HG02623 (cell line): ENCODE results near the gene DCAKD.

Experiments
- ATAC-seq: cut with Tn5 transposase; IDR thresholded peaks from one replicate; pipeline ENCODE4 v1.9.1; 2021; ENCODE audit warnings: moderate library complexity; ENCODE audit not compliant: unreplicated experiment

DCAKD gene

GRCh38 chr17:45031231-45032173 lies 19.9 kb downstream of the DCAKD start:
- ATAC-seq = no peak

- ATAC-seq = no peak
Observed at GRCh38 chr17:45030733-45031132, 20.7 kb downstream of the DCAKD start.

- ATAC-seq = no peak
Observed at GRCh38 chr17:45029758-45030423, 21.5 kb downstream of the DCAKD start.

- ATAC-seq = no peak
Observed at GRCh38 chr17:45029096-45029495, 22.3 kb downstream of the DCAKD start.

- ATAC-seq = no peak
Observed at GRCh38 chr17:45022655-45023339, 28.6 kb downstream of the DCAKD start.

GRCh38 chr17:45022288-45022648 lies 29.2 kb downstream of the DCAKD start:
- no peak for ATAC-seq

GRCh38 chr17:45021607-45022287 lies 29.7 kb downstream of the DCAKD start:
- no peak for ATAC-seq

GRCh38 chr17:45020354-45021138 lies 30.9 kb downstream of the DCAKD start:
- no peak for ATAC-seq

GRCh38 chr17:45018848-45019711 lies 32.4 kb downstream of the DCAKD start:
- no peak for ATAC-seq

GRCh38 chr17:45018514-45018847 lies 33.0 kb downstream of the DCAKD start:
- ATAC-seq = no peak

- no peak for ATAC-seq
Observed at GRCh38 chr17:45016823-45017222, 34.6 kb downstream of the DCAKD start.

- no peak for ATAC-seq
Observed at GRCh38 chr17:45016237-45016636, 35.2 kb downstream of the DCAKD start.

- no peak for ATAC-seq
Observed at GRCh38 chr17:45013021-45013997, 38.1 kb downstream of the DCAKD start.

GRCh38 chr17:45011767-45012166 lies 39.7 kb downstream of the DCAKD start:
- no peak for ATAC-seq

- ATAC-seq = no peak
Observed at GRCh38 chr17:45009676-45010467, 41.6 kb downstream of the DCAKD start.

- no peak for ATAC-seq
Observed at GRCh38 chr17:45008216-45008615, 43.2 kb downstream of the DCAKD start.

- ATAC-seq = no peak
Observed at GRCh38 chr17:45006927-45007461, 44.4 kb downstream of the DCAKD start.
